SIG-M5 treated with dmso at 0.1 percent for 504 hours (cell line): ENCODE measurements around the gene NEU4.

ENCODE experiments used
- DNase-seq: peaks from one replicate; lab custom pipeline; 2025; ENCODE audit not compliant: unreplicated experiment; lab: John Stamatoyannopoulos, UW

The NEU4 gene

DNA sequence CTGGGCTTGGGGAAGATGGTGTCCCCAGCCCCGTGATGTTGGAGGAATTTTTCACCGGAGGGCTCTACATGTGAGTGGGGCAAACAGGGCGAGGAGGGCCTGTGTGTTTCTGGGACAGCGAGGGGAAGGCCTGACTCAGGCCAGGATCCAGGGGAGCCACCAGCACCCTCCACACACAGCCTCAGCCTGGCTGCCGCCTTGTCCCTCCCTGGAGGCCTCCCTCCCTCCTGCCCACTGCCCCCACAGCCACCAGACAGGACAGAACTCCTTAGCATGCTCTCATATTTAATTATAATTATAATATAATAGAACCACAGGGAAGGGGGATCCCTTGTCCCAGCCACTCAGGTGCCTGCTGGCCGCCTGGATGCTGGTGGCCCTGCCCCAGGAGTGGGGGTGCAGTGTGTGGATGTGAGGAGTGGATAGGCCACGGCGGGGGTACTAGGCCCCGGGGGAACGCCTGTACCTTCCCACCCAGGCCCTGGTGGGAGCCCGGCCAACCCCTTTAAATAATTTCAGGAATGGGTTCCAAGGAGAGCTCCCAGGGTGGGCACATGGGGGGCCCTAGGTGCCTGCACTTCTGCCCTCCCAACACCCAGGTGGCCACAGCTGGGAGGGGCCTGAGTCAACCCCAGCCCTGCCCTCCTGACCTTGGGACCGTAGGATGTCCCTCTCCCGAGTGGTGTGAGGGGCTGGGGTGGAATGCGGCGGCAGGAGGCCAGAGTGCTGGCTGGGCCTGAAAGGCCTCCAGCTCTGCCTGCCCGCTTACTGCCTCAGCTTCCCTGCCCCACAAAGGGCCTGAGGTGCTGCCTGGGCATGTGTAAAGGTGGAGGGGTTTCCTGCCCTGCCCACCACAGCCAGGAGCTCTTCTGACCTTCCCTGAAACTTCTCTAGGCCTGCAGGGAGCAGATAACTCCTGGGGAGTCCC, 40.9 kb downstream of the NEU4 start:
- DNase-seq: no peak

- no peak for DNase-seq
Measured at GRCh38 chr2:241850544-241851324, 41.7 kb downstream of the NEU4 start.

- DNase-seq: no peak
Measured at GRCh38 chr2:241851325-241852115, 42.5 kb downstream of the NEU4 start.

DNA sequence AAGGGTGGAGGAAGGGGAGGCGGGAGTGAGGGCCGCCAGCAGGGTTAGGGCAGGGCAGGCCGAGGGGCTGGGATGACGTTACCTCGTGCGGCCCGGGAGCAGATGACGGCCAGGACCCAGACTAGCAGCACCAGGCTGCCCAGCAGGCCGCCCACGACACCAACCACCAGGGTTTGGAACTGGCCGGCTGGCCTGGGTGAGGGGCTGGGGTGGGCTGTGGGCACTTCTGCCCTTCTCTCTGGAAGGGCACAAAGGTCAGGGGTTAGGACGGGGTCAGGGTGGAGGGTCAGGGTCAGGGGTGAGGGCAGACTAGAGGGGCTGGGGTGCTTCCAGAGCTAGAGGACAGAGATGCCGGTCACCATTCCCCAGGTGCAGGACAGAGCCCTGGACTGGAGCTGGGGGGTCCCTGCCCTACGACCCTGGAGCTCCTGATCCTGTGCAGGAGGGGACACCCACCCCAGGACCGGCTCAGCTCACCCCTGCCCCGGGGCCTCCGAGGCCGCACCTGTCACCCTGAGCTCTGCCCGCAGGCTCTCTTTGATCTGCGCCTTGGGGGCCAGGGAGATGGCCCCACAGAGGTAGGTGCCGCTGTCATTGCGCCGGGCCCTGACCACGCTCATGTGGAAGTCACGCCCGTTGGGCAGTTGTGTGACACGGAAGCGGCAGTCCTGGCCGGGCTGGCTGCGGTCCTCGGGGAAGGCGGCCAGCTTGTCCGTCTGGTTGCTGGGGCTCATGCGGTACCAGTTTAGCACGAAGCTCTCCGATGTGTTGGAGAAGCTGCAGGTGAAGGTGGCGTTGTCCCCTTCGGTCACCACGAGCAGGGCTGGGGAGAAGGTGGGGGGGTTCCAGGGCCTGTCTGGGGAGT, 43.4 kb downstream of the NEU4 start:
- DNase-seq: no peak

GRCh38 chr2:241852981-241853631, 44.1 kb downstream of the NEU4 start:
- no peak for DNase-seq

- no peak for DNase-seq
Measured at GRCh38 chr2:241853651-241854341, 44.8 kb downstream of the NEU4 start.

DNA sequence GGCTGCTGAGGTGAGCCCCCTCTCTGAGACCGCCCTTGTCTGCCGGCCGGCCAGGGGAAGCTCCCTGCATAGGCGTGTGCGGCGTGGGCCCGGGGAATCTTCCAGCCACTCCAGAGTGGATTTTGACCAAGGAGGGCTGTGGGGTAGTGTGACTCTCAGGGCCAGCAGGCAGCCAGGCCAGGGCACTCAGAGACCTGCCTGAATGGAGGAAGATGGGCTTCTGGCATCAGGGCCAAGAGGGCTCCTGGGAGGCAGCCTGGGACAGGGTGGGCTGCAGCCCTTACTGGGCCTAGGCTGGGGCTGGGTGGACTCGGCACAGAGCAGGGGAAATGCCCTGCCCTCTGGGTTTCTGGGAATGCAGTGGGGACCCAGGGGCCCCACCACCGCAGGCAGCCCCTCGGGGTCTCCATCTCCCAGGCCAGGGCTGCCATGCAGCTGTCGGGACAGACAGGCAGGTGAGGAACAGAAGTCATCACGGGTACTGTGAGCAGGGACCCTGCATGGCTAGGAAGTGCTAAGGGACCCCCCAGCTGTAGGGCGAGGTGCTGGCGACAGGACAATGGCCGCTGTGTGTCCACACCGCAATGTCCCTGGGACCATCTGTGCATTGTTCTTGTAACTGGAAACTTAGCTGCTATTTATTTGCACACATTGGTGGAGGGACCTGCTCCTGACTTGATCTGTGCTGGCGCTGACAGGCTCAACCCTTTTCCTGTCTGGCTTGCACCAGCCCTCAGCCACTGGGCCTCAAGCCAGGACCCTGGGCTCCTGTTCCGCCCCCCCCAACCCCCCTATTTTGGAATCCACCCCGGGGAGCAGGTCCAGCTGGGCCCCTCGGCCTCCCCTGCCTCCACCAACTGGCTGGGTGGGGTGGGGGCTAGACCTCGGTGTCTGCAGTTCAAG, 45.6 kb downstream of the NEU4 start:
- DNase-seq: no peak

DNA sequence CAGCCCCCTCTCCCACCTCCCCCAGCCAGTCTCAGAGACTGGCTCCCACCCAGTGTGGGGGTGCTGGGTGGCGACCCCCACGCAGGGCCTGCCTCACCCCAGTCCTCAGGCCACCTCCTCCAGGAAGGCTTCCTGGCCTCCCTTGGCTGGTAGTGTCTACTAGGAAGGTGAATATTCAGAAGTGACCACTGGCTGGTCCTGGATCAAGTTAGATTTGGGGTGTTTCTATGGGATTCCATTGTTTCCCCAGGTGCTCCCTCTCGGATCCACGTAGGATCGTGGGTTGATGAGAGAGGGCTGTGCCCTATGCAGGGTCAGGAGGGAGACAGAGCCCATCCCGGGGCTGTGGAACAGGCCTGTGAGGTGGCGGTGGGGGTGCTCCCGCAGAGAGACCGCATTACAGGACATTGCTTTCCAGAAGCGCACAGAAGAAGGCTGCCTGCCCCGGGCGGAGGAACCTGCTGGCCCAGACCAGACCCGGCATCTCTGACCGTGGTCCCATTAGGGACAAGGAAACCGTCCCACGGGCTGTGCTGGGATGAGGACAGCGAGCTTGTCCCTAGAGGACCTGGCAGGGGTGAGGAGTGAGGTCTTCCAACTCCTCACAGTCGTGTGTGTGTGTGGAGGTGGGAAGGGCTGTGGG, 46.4 kb downstream of the NEU4 start:
- DNase-seq: no peak

DNA sequence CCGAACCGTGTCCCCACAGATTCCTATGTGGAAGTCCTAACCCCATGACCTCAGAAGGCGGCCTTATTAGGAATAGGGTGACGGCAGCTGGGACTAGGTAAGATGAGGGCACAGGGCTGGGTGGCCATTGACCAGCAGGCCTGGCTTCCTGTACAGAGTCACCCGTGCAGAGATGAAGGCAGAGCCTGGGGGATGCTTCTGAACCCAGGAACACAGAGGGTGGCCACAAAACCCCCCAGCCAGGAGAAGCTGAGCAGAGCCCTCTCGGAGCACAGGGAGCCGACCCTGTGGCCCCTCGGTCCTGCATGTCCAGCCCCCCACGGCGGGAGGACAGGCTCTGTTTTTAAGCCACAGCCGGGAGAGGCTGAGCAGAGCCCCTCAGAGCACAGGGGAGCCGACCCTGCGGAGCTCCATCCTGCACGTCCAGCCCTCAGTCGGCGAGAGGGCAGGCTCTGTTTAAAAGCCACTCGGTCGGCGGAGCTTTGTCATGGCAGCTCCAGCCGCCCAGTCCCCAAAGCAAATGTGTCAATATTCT, 47.0 kb downstream of the NEU4 start:
- DNase-seq: no peak

GRCh38 chr2:241857041-241857541, 48.1 kb downstream of the NEU4 start:
- no peak for DNase-seq

DNA sequence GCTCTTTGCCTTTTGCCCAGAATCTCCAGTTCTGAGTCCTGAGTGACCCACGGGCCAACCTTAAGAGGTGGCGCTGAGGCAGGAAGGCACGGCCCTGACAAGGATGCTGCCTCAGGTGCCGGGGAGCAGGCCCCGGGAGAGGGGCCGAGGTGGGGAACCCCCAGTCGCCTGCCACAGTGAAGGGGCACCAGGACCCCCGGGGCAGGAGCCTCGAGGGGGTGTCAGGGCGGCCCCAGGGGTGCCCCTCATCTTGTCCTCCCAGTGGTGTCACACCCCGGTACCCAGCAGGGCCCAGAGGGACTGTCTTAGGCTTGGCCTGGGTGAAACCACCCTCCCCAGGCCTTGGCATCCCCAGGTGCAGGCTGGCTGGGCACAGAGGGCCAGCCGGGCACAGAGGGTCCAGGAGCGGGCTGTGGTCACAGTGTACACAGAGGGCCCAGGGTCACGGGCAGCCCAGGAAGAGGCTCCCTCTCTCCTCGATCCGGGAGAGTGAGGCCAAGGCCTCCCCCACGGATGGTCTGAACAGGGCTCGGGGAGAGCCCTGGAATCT, 48.7 kb downstream of the NEU4 start:
- no peak for DNase-seq

GRCh38 chr2:241858206-241859016, 49.4 kb downstream of the NEU4 start, which contains the start of gene PDCD1:
TSS of gene PDCD1 (minus strand) at chr2:241858894. CDS start at chr2:241858838, 56 bp downstream.
- DNase-seq: no peak

- no peak for DNase-seq
Measured at GRCh38 chr2:241859017-241859435, 50.0 kb downstream of the NEU4 start.

DNA sequence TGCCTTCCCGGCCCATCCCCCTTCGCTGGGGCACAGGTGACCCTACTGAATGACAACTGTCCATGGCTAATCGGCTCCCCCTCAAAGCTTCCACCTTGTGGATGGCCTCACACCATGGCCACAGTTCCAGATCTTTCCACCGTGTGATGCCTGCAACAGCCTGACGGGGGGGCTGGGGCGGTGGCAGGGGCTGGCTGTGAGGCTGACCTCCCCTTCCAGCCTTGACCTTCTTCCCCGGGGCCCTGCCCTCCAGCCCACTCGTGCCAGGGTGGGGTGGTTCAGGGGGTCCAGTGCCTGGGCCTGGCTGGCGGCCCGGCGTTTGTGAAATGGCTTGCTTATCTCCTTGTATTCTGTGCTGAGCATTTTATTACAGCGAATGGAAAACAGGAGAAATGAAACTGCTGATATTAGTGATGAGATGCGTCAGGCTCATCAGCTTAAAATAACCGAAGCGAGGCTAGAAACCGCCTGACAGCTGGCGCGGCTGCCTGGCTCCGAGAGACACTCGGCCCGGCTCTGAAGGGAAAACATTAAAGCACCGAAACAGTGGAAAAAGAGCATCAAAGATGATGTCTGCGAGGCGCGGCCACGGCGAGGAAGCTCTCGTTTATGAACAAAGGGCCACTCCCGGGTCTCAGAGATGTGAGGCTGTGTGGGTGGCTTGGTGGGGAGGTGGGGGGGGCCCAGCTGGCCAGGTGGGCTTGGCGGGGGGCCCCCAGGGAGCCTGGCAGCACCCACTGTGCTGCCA, 50.6 kb downstream of the NEU4 start:
- DNase-seq: no peak
